ENCODE data around the gene PLA2G6.

The PLA2G6 gene

GRCh38 chr22:38110008-38110862 lies 71.4 kb downstream of the PLA2G6 start, which contains the start of gene BAIAP2L2:
Gene BAIAP2L2 (minus strand): TSS chr22:38110684. CDS start chr22:38110525, 159 bp downstream.
- no peak for DNase-seq (ENCODE audit: low read depth in 2 of 2)

- DNase-seq (ENCODE audit: low read depth in 2 of 2): no peak
Observed at GRCh38 chr22:38109371-38110001, 72.1 kb downstream of the PLA2G6 start.

- no peak for DNase-seq (ENCODE audit: low read depth in 2 of 2)
Observed at GRCh38 chr22:38108561-38109319, 72.9 kb downstream of the PLA2G6 start.

GRCh38 chr22:38107692-38108515 lies 73.7 kb downstream of the PLA2G6 start:
- DNase-seq (ENCODE audit: low read depth in 2 of 2): no peak

- no peak for DNase-seq (ENCODE audit: low read depth in 2 of 2)
Observed at GRCh38 chr22:38106814-38107578, 74.6 kb downstream of the PLA2G6 start.

- no peak for DNase-seq (ENCODE audit: low read depth in 2 of 2)
Observed at GRCh38 chr22:38104084-38104483, 77.5 kb downstream of the PLA2G6 start.

- no peak for DNase-seq (ENCODE audit: low read depth in 2 of 2)
Observed at GRCh38 chr22:38103641-38104040, 78.0 kb downstream of the PLA2G6 start.

GRCh38 chr22:38098410-38099249 lies 83.0 kb downstream of the PLA2G6 start:
- DNase-seq (ENCODE audit: low read depth in 2 of 2): no peak

- no peak for DNase-seq (ENCODE audit: low read depth in 2 of 2)
Observed at GRCh38 chr22:38097557-38098409, 83.8 kb downstream of the PLA2G6 start.

GRCh38 chr22:38097058-38097457 lies 84.6 kb downstream of the PLA2G6 start:
- no peak for DNase-seq (ENCODE audit: low read depth in 2 of 2)

GRCh38 chr22:38089474-38089851 lies 92.2 kb downstream of the PLA2G6 start:
- DNase-seq (ENCODE audit: low read depth in 2 of 2): no peak

- DNase-seq (ENCODE audit: low read depth in 2 of 2): no peak
Observed at GRCh38 chr22:38088629-38089473, 92.8 kb downstream of the PLA2G6 start.

- DNase-seq (ENCODE audit: low read depth in 2 of 2): no peak
Observed at GRCh38 chr22:38087855-38088254, 93.8 kb downstream of the PLA2G6 start.

GRCh38 chr22:38086942-38087341 lies 94.7 kb downstream of the PLA2G6 start:
- no peak for DNase-seq (ENCODE audit: low read depth in 2 of 2)

- DNase-seq (ENCODE audit: low read depth in 2 of 2): no peak
Observed at GRCh38 chr22:38086001-38086845, 95.4 kb downstream of the PLA2G6 start.

- no peak for DNase-seq (ENCODE audit: low read depth in 2 of 2)
Observed at GRCh38 chr22:38085501-38085900, 96.1 kb downstream of the PLA2G6 start.

- DNase-seq (ENCODE audit: low read depth in 2 of 2): no peak
Observed at GRCh38 chr22:38085056-38085455, 96.6 kb downstream of the PLA2G6 start.

Data from stimulated activated CD8-positive, alpha-beta memory T cell treated with anti-CD3 and anti-CD28 coated beads, Interleukin-2, amount 100 ng/mL, for 1 hour (primary cell).